DOHH2 (cell line): ENCODE measurements around the gene LAMC1.

Experiments
- CTCF ChIP-seq: fragments of 200-600 bp; sonication (generic); IDR thresholded peaks from one replicate; pipeline ENCODE4 v1.5.1; 2014; ENCODE audit warnings: antibody characterized with exemption, mild to moderate bottlenecking, low read depth, low read length; ENCODE audit not compliant: poor library complexity, severe bottlenecking
- EZH2phosphoT487 ChIP-seq: fragments of 200-600 bp; sonication (generic); IDR thresholded peaks from 2 replicates; pipeline ENCODE4 v1.6.1; 2017; ENCODE audit warnings: borderline replicate concordance, mild to moderate bottlenecking, antibody characterized with exemption, low read length, moderate library complexity, mixed read lengths

- TF ChIP-seq CTCF (no peak), EZH2phosphoT487 (no peak)
These were observed 80.4 kb downstream of the LAMC1 start for GRCh38 chr1:183103577-183103976.
